NCI-H2107 treated with DMSO at 0.1 percent for 48 hours (cell line): ENCODE results near the gene HHATL.

ENCODE experiments used
- DNase-seq: peaks from one replicate; lab custom pipeline; 2025; ENCODE audit not compliant: unreplicated experiment; lab: John Stamatoyannopoulos, UW

HHATL gene

GRCh38 chr3:42666577-42666998 is 36.0 kb downstream of the HHATL start:
- no peak for DNase-seq

DNA sequence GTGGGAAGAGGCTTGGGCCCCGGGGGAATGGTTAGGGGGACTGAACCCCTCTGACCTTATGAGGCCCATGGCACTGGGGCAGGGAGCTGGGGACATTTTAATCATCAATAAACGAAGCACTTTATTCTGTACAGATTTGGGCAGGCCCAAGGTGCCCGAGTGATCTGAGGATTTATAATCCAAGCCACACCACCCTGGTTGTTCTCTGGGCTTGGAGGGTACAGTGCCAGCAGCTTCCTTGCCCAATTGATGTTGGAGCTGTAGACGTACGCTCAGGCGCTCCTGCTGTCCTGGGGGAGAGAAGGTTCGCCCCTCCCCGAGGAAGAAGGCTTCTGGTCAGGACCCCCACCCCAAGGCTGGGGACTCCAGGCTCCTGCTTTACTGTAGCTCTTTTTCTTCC is 36.6 kb downstream of the HHATL start:
- no peak for DNase-seq

GRCh38 chr3:42665050-42665878 is 37.3 kb downstream of the HHATL start:
- no peak for DNase-seq

GRCh38 chr3:42664438-42664803 is 38.2 kb downstream of the HHATL start:
- no peak for DNase-seq

GRCh38 chr3:42663581-42664437 is 38.8 kb downstream of the HHATL start:
- DNase-seq = no peak

DNA sequence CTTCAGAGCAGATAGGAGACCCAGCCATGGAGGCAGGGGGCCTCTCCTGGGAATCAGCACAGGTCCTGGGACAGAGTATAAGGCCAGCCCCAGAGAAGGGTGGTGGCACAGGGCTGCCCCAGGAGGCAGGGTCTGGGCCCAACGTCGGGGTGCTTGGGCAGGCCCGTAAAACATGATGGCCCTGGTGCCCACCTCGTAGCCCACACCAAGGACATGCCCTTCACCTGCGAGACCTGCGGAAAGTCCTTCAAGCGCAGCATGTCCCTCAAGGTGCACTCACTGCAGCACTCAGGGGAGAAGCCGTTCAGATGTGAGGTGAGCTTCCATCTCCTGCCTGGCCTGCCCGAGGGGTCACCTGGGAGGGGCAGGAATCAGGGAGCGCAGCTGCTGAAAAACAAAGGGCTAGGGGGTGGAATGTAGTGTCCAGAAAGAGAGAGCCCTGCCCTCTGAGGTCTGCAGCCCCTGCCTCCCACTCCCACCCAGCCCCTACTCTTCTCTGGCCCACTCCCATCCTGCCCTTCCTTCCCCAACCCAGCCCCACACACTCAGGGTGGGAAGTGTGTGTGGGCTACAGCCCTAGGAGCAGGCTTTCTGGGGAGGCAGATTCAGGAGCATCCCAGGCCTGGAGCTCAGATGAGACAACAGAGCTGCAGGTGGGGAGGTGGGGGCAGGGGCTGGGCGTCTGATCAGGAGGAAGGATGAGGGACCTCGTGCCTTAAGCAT is 39.6 kb downstream of the HHATL start:
- no peak for DNase-seq

GRCh38 chr3:42662037-42662812 is 40.4 kb downstream of the HHATL start:
- DNase-seq = no peak

DNA sequence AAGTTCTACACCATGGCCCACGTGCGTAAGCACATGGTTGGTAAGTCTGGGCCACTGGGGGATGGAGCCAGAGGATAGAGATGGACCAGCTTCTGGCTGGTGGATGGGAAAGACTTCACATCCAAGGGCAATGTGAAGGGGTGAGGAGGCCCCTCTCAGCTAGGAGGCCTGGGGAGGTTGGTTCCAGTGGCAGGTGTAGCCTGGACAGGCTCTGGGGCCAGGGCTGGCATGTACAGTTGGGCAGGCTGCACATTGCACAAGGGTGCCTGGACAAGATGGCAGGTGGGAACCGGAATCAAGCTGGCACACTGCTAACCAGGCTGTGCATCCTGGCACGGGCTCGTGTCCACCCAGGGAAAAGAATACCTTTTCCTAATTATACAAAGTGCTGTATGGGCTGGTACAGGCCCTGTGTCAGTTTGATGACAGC is 41.0 kb downstream of the HHATL start:
- no peak for DNase-seq

DNA sequence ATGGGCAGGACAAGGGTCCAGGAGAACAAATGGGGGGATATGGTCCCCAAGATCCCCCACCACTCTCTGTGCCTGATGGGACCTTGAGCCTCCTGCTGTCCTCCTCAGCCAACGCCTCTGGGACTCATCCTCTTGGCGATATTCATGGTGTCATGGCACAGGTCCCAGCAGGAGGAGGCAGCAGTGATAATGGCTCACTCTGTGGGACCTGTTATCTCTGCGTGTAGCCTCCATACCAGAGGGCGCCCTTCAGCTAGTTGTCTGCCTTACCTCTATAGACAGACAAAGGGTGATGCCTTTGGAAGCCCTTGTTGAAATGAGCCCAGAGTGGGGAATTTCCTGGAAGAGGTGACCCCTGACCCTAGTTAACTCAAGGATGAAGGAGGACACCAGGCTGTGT is 41.7 kb downstream of the HHATL start:
- no peak for DNase-seq

DNA sequence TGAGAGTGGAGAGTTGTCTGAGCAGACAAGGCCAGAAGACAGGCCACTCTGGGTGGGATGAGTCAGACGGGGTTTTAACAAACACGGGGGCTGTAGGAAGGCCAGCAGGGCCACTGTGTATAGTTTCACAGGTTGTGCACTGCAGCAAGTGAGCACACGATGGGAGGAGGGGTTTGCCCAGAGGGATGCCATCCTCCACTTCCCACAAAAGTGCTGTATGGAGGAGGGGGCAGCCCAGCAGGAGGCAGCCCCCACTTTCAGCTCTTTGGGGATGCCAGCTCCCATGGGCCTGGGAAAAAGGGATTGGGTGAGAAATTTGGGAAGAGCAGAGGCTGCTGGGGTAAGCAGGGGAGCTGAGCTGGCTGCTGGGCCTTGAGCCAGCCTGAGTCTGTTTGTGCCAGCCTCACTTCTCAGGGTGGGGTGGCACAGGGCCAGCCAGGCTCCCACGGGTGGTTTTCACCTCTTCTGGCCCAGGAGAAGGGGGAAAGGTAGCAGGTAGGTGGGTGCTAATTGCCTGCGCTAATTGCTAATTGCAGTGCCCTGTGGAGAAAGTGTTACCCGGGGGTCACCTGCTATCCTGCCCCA is 42.4 kb downstream of the HHATL start:
- DNase-seq = no peak

DNA sequence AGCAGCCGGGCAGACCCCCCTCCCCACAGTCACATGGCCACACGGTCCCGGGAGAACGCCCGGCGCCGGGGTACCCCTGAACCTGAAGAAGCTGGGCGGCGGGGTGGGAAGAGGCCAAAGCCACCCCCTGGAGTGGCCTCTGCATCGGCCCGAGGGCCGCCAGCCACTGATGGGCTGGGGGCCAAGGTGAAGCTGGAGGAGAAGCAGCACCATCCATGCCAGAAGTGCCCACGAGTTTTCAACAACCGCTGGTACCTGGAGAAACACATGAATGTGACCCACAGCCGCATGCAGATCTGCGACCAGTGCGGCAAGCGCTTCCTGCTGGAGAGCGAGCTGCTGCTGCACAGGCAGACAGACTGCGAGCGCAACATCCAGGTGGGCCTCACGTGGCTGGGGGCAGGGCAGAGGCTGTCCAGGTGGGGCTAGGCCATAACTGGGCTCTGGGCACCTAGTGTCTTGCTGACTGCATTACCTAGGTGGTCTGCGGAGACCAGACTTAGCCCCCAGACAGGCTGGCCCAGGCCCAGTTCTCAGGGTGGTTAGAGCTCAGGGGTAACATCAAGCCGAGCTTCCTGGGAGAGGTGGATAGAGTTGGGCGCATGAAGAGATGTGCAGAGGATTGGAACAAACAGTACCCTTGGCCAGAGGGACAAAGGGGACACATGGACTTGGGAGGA is 43.0 kb downstream of the HHATL start:
- no peak for DNase-seq

DNA sequence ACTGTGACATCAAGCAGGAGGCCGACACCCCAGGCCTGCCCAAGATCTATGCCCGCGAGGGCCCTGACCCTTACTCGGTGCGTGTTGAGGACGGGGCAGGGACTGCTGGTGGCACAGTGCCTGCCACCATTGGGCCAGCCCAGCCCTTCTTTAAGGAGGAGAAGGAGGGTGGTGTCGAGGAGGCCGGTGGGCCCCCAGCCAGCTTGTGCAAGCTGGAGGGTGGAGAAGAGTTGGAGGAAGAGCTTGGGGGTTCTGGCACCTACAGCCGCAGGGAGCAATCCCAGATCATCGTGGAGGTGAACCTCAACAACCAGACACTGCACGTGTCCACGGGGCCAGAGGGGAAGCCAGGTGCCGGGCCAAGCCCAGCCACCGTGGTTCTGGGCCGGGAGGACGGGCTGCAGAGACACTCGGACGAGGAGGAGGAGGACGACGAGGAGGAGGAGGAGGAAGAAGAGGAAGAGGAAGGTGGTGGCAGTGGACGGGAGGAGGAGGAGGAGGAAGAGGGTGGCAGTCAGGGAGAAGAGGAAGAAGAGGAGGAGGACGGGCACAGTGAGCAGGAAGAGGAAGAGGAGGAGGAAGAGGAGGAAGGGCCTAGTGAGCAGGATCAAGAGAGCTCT is 43.7 kb downstream of the HHATL start:
- DNase-seq = no peak

GRCh38 chr3:42658091-42658770 is 44.4 kb downstream of the HHATL start:
- no peak for DNase-seq

DNA sequence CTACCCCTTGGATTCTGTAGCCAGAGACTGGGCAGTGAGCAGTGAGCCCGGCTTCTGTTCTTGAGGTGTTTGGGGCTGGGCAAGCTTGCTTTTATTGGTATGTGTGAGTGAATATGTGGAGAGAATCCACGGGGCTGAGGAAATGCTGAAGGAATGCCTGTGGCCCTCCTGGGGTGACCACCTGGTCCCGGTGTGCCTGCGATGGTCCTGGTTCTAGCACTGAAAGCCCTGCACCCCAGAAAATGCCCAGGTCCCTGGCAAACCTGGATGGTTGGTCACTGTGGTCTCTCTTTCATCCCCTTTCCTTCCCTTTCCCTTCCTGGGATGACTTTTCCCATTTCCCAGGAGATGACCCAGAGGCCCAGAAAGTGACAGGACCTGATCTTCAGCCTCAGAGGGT is 44.9 kb downstream of the HHATL start:
- no peak for DNase-seq

- no peak for DNase-seq
Observed at GRCh38 chr3:42656680-42657610, 45.7 kb downstream of the HHATL start.

DNA sequence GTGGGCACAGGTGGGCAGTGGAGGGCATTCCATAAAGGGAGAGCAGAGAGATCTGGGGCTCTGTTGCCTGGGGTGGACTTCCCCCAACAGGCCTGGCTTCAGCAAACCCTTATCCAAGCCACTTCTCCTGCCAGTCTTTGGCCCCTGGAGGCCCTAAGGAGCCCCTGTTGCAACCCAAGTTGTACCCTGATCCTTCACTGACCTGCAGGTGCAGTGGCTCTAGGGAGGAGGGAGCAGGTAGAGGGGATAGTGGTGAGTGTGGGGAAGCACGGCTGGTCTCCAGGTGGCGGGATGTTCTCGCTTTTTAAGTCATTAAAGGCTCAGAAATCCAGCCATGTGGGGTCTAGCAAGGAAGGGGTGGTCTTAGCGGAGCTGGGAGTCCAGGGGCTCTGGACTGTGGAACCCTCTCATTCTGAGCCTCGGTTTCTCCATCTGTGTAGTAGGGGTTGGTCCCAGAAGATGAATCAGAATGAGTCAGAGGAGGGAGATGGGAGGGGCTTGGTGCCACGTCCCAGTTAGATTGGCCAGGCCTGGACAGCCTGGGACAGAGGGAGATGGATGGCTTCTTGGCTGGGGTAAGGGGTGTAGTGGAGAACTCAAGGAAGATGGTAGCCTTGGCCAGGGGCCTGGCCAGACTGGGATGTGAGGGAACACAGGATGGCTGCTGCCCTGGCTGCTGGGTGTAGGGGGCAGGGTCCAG is 46.5 kb downstream of the HHATL start:
- no peak for DNase-seq

- no peak for DNase-seq
Observed at GRCh38 chr3:42655331-42655888, 47.2 kb downstream of the HHATL start.
